AG04450 (cell line): ENCODE data around the gene EPHA5. TPM values are rescaled to one million over a fixed set of nuclear protein-coding genes. Genes with fewer than 3 reads are reported as not detected.
A peak's percentile ranks its signal among the peaks of the same experiment; 100 is the strongest.

Source experiments
- CTCF ChIA-PET: fragments of 300-600, 350-600 bp; formaldehyde crosslinking; extraction: SDS; loops from one replicate; lab custom pipeline; 2022; ENCODE audit warnings: antibody characterized with exemption, inconsistent platforms; lab: Charles Lee
- POLR2A ChIA-PET: fragments of 350-600 bp; formaldehyde crosslinking; extraction: SDS; loops from one replicate; lab custom pipeline; 2021; ENCODE audit warnings: antibody characterized with exemption, inconsistent platforms; lab: Yijun Ruan, JAX
- DNase-seq: peaks from one replicate; pipeline ENCODE4 v3.0.0-alpha.2; 2011; ENCODE audit warnings: low read depth, low spot score
- H3K27ac ChIP-seq: one replicate; pipeline ENCODE4 v1.5.1; 2012; ENCODE audit warnings: low read depth, low read length, control low read depth
- H3K27me3 ChIP-seq: one replicate; pipeline ENCODE4 v1.6.0; 2012; ENCODE audit warnings: low read length; ENCODE audit not compliant: control insufficient read depth, insufficient read depth
- H3K4me3 ChIP-seq: 2 replicates; pipeline ENCODE4 v1.5.1; 2011; ENCODE audit warnings: mild to moderate bottlenecking, low read depth, low read length, control low read depth
- H3K9me3 ChIP-seq: 2 replicates; pipeline ENCODE4 v1.5.1; 2012; ENCODE audit warnings: low read length; ENCODE audit not compliant: control insufficient read depth, insufficient read depth
- CTCF ChIP-seq: IDR thresholded peaks from 2 replicates; pipeline ENCODE4 v1.5.1; 2011; ENCODE audit warnings: low read depth, low read length, control low read depth, inconsistent platforms
- polyA minus RNA-seq: library from RNA; depleted of rRNA, polyadenylated mRNA; stranded (reverse); fragments of >200 nt; gene quantifications from 2 replicates; pipeline ENCODE4 v1.2.3, GENCODE V29; 2011; rRNA and poly(A)+ RNA removed
- polyA plus RNA-seq: library from polyadenylated mRNA; depleted of rRNA; stranded (reverse); fragments of >200 nt; gene quantifications from 2 replicates; pipeline ENCODE4 v1.2.3, GENCODE V29; 2011; rRNA removed

The EPHA5 gene
- 0.02 and 0.04 TPM in 2 replicates for polyA plus RNA-seq
- polyA minus RNA-seq, result 0.09 and 0.13 TPM in 2 replicates

GRCh38 chr4:65670331-65671031, at the start of gene EPHA5:
Gene EPHA5, minus strand, starts transcription at chr4:65670489. Its CDS starts 747 bp downstream, at chr4:65669742.
- CTCF ChIA-PET, result no interaction called here

GRCh38 chr4:65719635-65720034, 49.3 kb upstream of the EPHA5 start:
- ChIA-PET POLR2A (no interaction called here), CTCF (no interaction called here)
- DNase-seq, result no peak
- H3K9me3 ChIP-seq, result no peaks in the 10 kb centered on the region
- no peak for TF ChIP-seq CTCF
- no peak overlapping the region for H3K4me3 ChIP-seq
- H3K27ac ChIP-seq, result no peak overlapping the region
- H3K27me3 ChIP-seq, result no peaks in the 10 kb centered on the region

More at GRCh38 chr4:65670331-65671031, at the start of gene EPHA5:
- Histone ChIP-seq H3K9me3 (no peaks in the 10 kb centered on the region), H3K27ac (no peak within 1 kb of the TSS), H3K27me3 (peaks cover 27% of the 10 kb centered on the region), H3K4me3 (peak within 1 kb of the TSS; percentile 58)
- POLR2A ChIA-PET, result no interaction called here
- TF ChIP-seq CTCF, result peak; percentile 35; the same call in 1 of the 2 replicates
- DNase-seq, result peak; percentile 21

- POLR2A ChIA-PET, result no interaction called here
- H3K9me3 ChIP-seq, result no peaks in the 10 kb centered on the region
Observed at GRCh38 chr4:65698631-65699030, 28.3 kb upstream of the EPHA5 start.

GRCh38 chr4:65696436-65696835, 26.1 kb upstream of the EPHA5 start:
- H3K27ac ChIP-seq, result no peak overlapping the region
- H3K27me3 ChIP-seq, result no peaks in the 10 kb centered on the region
- H3K9me3 ChIP-seq, result no peaks in the 10 kb centered on the region
- H3K4me3 ChIP-seq, result no peak overlapping the region
- no peak for DNase-seq
- POLR2A ChIA-PET, result no interaction called here
- CTCF ChIA-PET, result no interaction called here
- no peak for TF ChIP-seq CTCF

More at GRCh38 chr4:65698631-65699030, 28.3 kb upstream of the EPHA5 start:
- no peaks in the 10 kb centered on the region for H3K27me3 ChIP-seq
- no peak for TF ChIP-seq CTCF
- H3K4me3 ChIP-seq, result no peak overlapping the region
- no peak overlapping the region for H3K27ac ChIP-seq
- CTCF ChIA-PET, result no interaction called here
- DNase-seq, result no peak

- H3K4me3 ChIP-seq, result no peak overlapping the region
- CTCF ChIA-PET, result no interaction called here
Observed at GRCh38 chr4:65671372-65671771, 1.1 kb upstream of the EPHA5 start.

More at GRCh38 chr4:65671372-65671771, 1.1 kb upstream of the EPHA5 start:
- H3K27ac ChIP-seq, result no peak overlapping the region
- TF ChIP-seq CTCF, result no peak
- POLR2A ChIA-PET, result no interaction called here
- no peaks in the 10 kb centered on the region for H3K9me3 ChIP-seq
- DNase-seq, result no peak
- peaks cover 27% of the 10 kb centered on the region for H3K27me3 ChIP-seq
